Activated naive CD4-positive, alpha-beta T cell treated with Interleukin-2 at 50 U/mL for 16 hours (primary cell): Measurements from ENCODE around the gene FUBP3.
A peak's percentile ranks its signal among the peaks of the same experiment; 100 is the strongest.

Experiments used
- DNase-seq: peaks from one replicate; pipeline ENCODE4 v3.0.0-alpha.2; 2020

Gene FUBP3

GRCh38 chr9:130578865-130579737 is at the start of gene FUBP3:
Gene FUBP3 (plus strand): TSS chr9:130579577. CDS start chr9:130579681, 104 bp downstream.
- DNase-seq: peak; percentile 92

GRCh38 chr9:130530938-130531337 is 48.4 kb upstream of the FUBP3 start:
- DNase-seq: no peak

GRCh38 chr9:130531670-130532069 is 47.7 kb upstream of the FUBP3 start:
- DNase-seq: no peak

GRCh38 chr9:130532426-130533080 is 46.8 kb upstream of the FUBP3 start:
- DNase-seq: no peak

- no peak for DNase-seq
These were observed 43.4 kb upstream of the FUBP3 start for GRCh38 chr9:130535818-130536521.

- no peak for DNase-seq
These were observed 42.7 kb upstream of the FUBP3 start for GRCh38 chr9:130536701-130537107.

GRCh38 chr9:130537346-130538050 is 41.9 kb upstream of the FUBP3 start:
- DNase-seq: no peak

- DNase-seq: no peak
These were observed 39.8 kb upstream of the FUBP3 start for GRCh38 chr9:130539420-130540223.

GRCh38 chr9:130541533-130541932 is 37.8 kb upstream of the FUBP3 start:
- DNase-seq: no peak

GRCh38 chr9:130542038-130542437 is 37.3 kb upstream of the FUBP3 start:
- DNase-seq: no peak

GRCh38 chr9:130542457-130543228 is 36.7 kb upstream of the FUBP3 start:
- DNase-seq: no peak

- no peak for DNase-seq
These were observed 36.0 kb upstream of the FUBP3 start for GRCh38 chr9:130543368-130543767.

GRCh38 chr9:130543859-130544258 is 35.5 kb upstream of the FUBP3 start:
- no peak for DNase-seq

- DNase-seq: no peak
These were observed 35.0 kb upstream of the FUBP3 start for GRCh38 chr9:130544364-130544763.

- DNase-seq: no peak
These were observed 31.3 kb upstream of the FUBP3 start for GRCh38 chr9:130548103-130548502.

GRCh38 chr9:130549093-130549735 is 30.2 kb upstream of the FUBP3 start:
- no peak for DNase-seq

- no peak for DNase-seq
These were observed 24.8 kb upstream of the FUBP3 start for GRCh38 chr9:130554606-130555005.

GRCh38 chr9:130555061-130555460 is 24.3 kb upstream of the FUBP3 start:
- no peak for DNase-seq

- DNase-seq: no peak
These were observed 23.4 kb upstream of the FUBP3 start for GRCh38 chr9:130555968-130556367.

- no peak for DNase-seq
These were observed 22.8 kb upstream of the FUBP3 start for GRCh38 chr9:130556396-130557076.
